ENCODE results near the gene IL26. TPM values are rescaled to one million over a fixed set of nuclear protein-coding genes. Genes with fewer than 3 reads are reported as not detected.
"Not testable (repeated sequence)": the region's sequence is repeated elsewhere in the genome, so short reads cannot be mapped to it uniquely, and the experiment has no call there.

IL26 gene
- total RNA-seq, 6 experiments from 2014 or later, result not detected

- no peak for TF ChIP-seq POLR2A (IDR thresholded peaks at IDR 0.05)
- Histone ChIP-seq H3K36me3 (no peaks in the 10 kb centered on the region), H3K27ac (no peak overlapping the region), H3K9me3 (no peaks in the 10 kb centered on the region), H3K4me1 (no peaks in the 10 kb centered on the region), H3K27me3 (no peaks in the 10 kb centered on the region), H3K4me3 (no peak overlapping the region)
- intact Hi-C loops (cut with DNase I), result no loop called here
- ATAC-seq (no peak), DNase-seq (no peak)
These were observed 49.4 kb downstream of the IL26 start for GRCh38 chr12:68176257-68176656.

- intact Hi-C loops (cut with DNase I), result no loop called here
- H3K27me3 ChIP-seq, result no peaks in the 10 kb centered on the region
- no peaks in the 10 kb centered on the region for H3K36me3 ChIP-seq
- H3K4me1 ChIP-seq, result no peaks in the 10 kb centered on the region
- no peak overlapping the region for H3K27ac ChIP-seq
- no peak overlapping the region for H3K4me3 ChIP-seq
- H3K9me3 ChIP-seq, result no peaks in the 10 kb centered on the region
- TF ChIP-seq POLR2A (IDR thresholded peaks at IDR 0.05), result no peak
- no peak for TF ChIP-seq CTCF (IDR thresholded peaks at IDR 0.05)
- DNase-seq (no peak), ATAC-seq (peak in 2 of 4 donors; percentile 26 to 29)
- WGBS (ENCODE audit: insufficient coverage, low coverage, low lambda C conversion rate, missing lambda C conversion rate), result 15% methylated on average over 2 of the region's 4 CpGs
These were observed 50.0 kb downstream of the IL26 start for GRCh38 chr12:68175557-68176061.

GRCh38 chr12:68174761-68175160 lies 50.8 kb downstream of the IL26 start:
- H3K36me3 ChIP-seq; H3K4me1 ChIP-seq; H3K27ac ChIP-seq; H3K27me3 ChIP-seq; ATAC-seq; DNase-seq; H3K4me3 ChIP-seq; intact Hi-C loops (cut with DNase I); H3K9me3 ChIP-seq: not testable (repeated sequence)
- 70% methylated on average over 3 of the region's 3 CpGs for WGBS (ENCODE audit: insufficient coverage, low coverage, low lambda C conversion rate, missing lambda C conversion rate)

- intact Hi-C loops (cut with DNase I), result no loop called here
- ATAC-seq, result no peak
- no peak overlapping the region for H3K4me3 ChIP-seq
- H3K27ac ChIP-seq, result no peak overlapping the region
- no peaks in the 10 kb centered on the region for H3K9me3 ChIP-seq
- H3K36me3 ChIP-seq, result no peaks in the 10 kb centered on the region
- no peak for TF ChIP-seq POLR2A (IDR thresholded peaks at IDR 0.05)
- TF ChIP-seq CTCF (IDR thresholded peaks at IDR 0.05), result no peak
- H3K27me3 ChIP-seq, result no peaks in the 10 kb centered on the region
- no peak for DNase-seq
- no peaks in the 10 kb centered on the region for H3K4me1 ChIP-seq
These were observed 51.8 kb downstream of the IL26 start for GRCh38 chr12:68173792-68174191.

GRCh38 chr12:68170726-68171125 lies 54.9 kb downstream of the IL26 start:
- Histone ChIP-seq H3K4me1 (no peaks in the 10 kb centered on the region), H3K27ac (no peak overlapping the region), H3K4me3 (no peak overlapping the region), H3K27me3 (no peaks in the 10 kb centered on the region), H3K36me3 (no peaks in the 10 kb centered on the region), H3K9me3 (no peaks in the 10 kb centered on the region)
- WGBS (ENCODE audit: insufficient coverage, low coverage, low lambda C conversion rate, missing lambda C conversion rate), result 57% methylated on average over 2 of the region's 2 CpGs
- TF ChIP-seq CTCF (IDR thresholded peaks at IDR 0.05), result no peak
- TF ChIP-seq POLR2A (IDR thresholded peaks at IDR 0.05), result no peak
- intact Hi-C loops (cut with DNase I), result no loop called here
- DNase-seq (no peak), ATAC-seq (no peak)

GRCh38 chr12:68169213-68169889 lies 56.3 kb downstream of the IL26 start:
- Histone ChIP-seq H3K27ac (no peak overlapping the region), H3K36me3 (no peaks in the 10 kb centered on the region), H3K4me1 (no peaks in the 10 kb centered on the region), H3K27me3 (no peaks in the 10 kb centered on the region), H3K4me3 (no peak overlapping the region), H3K9me3 (no peaks in the 10 kb centered on the region)
- WGBS (ENCODE audit: insufficient coverage, low coverage, low lambda C conversion rate, missing lambda C conversion rate), result no CpG with 5 or more reads among the region's 1 CpG
- DNase-seq, result no peak
- no peak for ATAC-seq
- intact Hi-C loops (cut with DNase I), result no loop called here
- no peak for TF ChIP-seq POLR2A (IDR thresholded peaks at IDR 0.05)
- no peak for TF ChIP-seq CTCF (IDR thresholded peaks at IDR 0.05)

Measured in right lobe of liver (tissue), 6 donors.